Heart left ventricle (tissue), 16 donors: Measurements from ENCODE around the gene TMEM30B. TPM values are rescaled to one million over a fixed set of nuclear protein-coding genes. Genes with fewer than 3 reads are reported as not detected.
A peak's percentile ranks its signal among the peaks of the same experiment; 100 is the strongest.

Experiments used
- ATAC-seq, 4 donors: fragments of 200-7000 bp; cut with Tn5 transposase; one replicate each; pipeline ENCODE4 v1.9.1; 2020 to 2022; ENCODE audit warnings: moderate library complexity in 4 of 4, mild to moderate bottlenecking in 3 of 4, moderate number of reproducible peaks in 1 of 4
- DNase-seq, 5 donors: peaks; one replicate each; pipeline ENCODE4 v3.0.0-alpha.2; 2020
- H3K27ac ChIP-seq, 12 donors: fragments of 200-600 bp; sonication (generic) in 4 of 12; one replicate each; pipeline versions ENCODE4 v1.5.0 to v1.8.0; 2016 to 2022; ENCODE audit warnings: mild to moderate bottlenecking in 2 of 12
- H3K27me3 ChIP-seq, 9 donors: fragments of 200-600 bp; sonication (generic) in 2 of 9; one replicate each; pipeline versions ENCODE4 v1.5.1 to v1.8.0; 2016 to 2022; ENCODE audit warnings: mild to moderate bottlenecking in 3 of 9
- H3K36me3 ChIP-seq, 9 donors: fragments of 200-600 bp; sonication (generic) in 2 of 9; one replicate each; pipeline versions ENCODE4 v1.5.0 to v1.8.0; 2018 to 2022; ENCODE audit warnings: mild to moderate bottlenecking in 2 of 9
- H3K4me1 ChIP-seq, 12 donors: fragments of 200-600 bp; sonication (generic) in 4 of 12; one replicate each; pipeline versions ENCODE4 v1.5.0 to v1.8.0; 2016 to 2022; ENCODE audit warnings: mild to moderate bottlenecking in 3 of 12
- H3K4me3 ChIP-seq, 12 donors: fragments of 200-600 bp; sonication (generic) in 4 of 12; one replicate each; pipeline versions ENCODE4 v1.5.0 to v1.8.0; 2017 to 2022; ENCODE audit warnings: mild to moderate bottlenecking in 9 of 12, moderate library complexity in 4 of 12
- H3K9me3 ChIP-seq, 12 donors: fragments of 200-600 bp; sonication (generic) in 4 of 12; one replicate each; pipeline versions ENCODE4 v1.5.0 to v1.8.0; 2016 to 2022; ENCODE audit warnings: mild to moderate bottlenecking in 1 of 12
- POLR2A ChIP-seq, 2 donors: fragments of 450-650 bp; IDR thresholded peaks; one replicate each; pipeline ENCODE4 v1.6.1; 2017; ENCODE audit warnings: antibody characterized with exemption in 2 of 2, mild to moderate bottlenecking in 2 of 2, moderate library complexity in 2 of 2
- WGBS, 4 donors: extraction: QIAGEN DNeasy Blood & Tissue Kit in 2 of 4; methylation state at CpG; one replicate each; pipeline versions ENCODE4 v1.1.5 to v1.1.7; 2013 to 2018; 5-methylcytosine and 5-hydroxymethylcytosine counted together
- intact Hi-C, 10 donors: fragments of 100-400 bp; cut with DNase I; formaldehyde crosslinking; loops; one replicate each; pipeline versions ENCODE4 v1.11.1 to v1.14.2; 2022
- polyA plus RNA-seq, 2 donors: library from polyadenylated mRNA; stranded (reverse); fragments of 200-250 nt; gene quantifications; one replicate each; pipeline ENCODE4 v1.2.3, GENCODE V29; 2013
- total RNA-seq, 9 donors: library from RNA; depleted of rRNA in 2 of 9; stranded (reverse); fragments of >200 nt in 2 of 9; fragmentation: NEBNext Ultra II Directional in 3 of 9; extraction: Animal tissue kit (Norgen Biotek cat#: 25700) in 3 of 9; gene quantifications; one replicate each; pipeline versions ENCODE4 v1.1.0 to v1.2.4, GENCODE V29; 2016 to 2023
- TF ChIP-seq, protein P1 (sequence below), 12 donors: fragments of 200-600 bp; sonication (generic) in 4 of 12; IDR thresholded peaks; one replicate each; pipeline versions ENCODE4 v1.5.0 to v1.8.0; 2018 to 2022; ENCODE audit warnings: antibody characterized with exemption in 12 of 12, mild to moderate bottlenecking in 5 of 12
- donor health status: ischemic (EF 13 %, LVEDD 7.1; RV severe dilation, severe dysfunction).
- donor health status: healthy with polysubstance abuse.
- donor health status: DM: no; HTN: yes; CAD: no.
- donor health status: DM: no; HTN: no; CAD: no.
- donor health status: ischemic (EF 25% LVEDD 6.9; RV normal size, moderate dysfunction).
- donor health status: ischemic (EF 25% LVEDD 5.7; RV mildly dilated, moderate dysfunction).
- donor health status: healthy.
- donor health status: DM: yes; HTN: yes; CAD: no.
- donor health status: ischemic (EF 35%, LVEDD 5.7; RV mildly dilated, moderate dysfunction).
- donor health status: nonischemic (EF 11% LVEDD 7.7; RV severe dilation, severe dysfunction).
- donor health status: DM: yes; HTN: yes; CAD: no.
- donor health status: PGD.
- donor health status: ischemic (EF 29% LVEDD 5.4; RV normal size, mild dysfunction).
- donor health status: nonischemic (EF 23%, LVEDD 6.1; RV moderate dilation, normal function).

TMEM30B gene
- total and polyA plus RNA-seq, 11 donors: 0.11 to 2.4 (median 0.38) TPM

DNA sequence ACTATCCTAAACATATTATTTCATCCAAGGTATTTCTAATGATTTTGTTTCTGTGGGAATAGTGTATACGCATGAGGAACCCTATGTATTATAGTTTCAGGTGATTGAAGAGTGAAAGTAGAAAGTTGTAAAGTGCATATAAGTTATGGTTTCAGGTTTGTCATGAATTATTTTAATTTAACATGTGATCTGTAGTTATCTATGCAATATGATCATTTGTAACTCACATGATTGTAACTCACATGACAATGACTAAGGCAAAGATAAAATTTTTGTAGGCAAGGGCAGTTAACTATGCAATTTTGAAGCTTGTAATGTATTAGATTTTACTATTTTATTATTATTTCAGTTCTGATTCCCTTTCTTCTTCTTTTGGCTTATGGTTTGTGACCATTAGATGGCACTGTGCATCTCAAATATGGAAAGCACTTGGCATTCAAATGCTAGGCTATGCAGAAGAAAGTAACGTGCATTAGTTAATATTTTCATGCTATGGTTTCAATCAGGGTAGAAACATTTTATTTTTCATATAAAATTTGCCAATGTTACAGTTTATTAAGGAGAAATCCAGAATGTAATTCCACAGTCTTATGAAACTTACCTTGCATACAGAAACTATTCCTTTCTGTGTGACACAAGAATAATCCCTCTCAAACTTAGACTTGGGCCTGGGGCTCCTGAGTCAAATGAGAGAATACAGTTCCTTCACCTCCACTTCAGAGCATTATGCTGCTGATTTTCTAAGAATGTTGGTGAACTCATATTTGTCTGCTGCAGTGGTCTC, 15.8 kb upstream of the TMEM30B start:
- no peak for TF ChIP-seq POLR2A (IDR thresholded peaks at IDR 0.05)
- TF ChIP-seq, protein P1, sequence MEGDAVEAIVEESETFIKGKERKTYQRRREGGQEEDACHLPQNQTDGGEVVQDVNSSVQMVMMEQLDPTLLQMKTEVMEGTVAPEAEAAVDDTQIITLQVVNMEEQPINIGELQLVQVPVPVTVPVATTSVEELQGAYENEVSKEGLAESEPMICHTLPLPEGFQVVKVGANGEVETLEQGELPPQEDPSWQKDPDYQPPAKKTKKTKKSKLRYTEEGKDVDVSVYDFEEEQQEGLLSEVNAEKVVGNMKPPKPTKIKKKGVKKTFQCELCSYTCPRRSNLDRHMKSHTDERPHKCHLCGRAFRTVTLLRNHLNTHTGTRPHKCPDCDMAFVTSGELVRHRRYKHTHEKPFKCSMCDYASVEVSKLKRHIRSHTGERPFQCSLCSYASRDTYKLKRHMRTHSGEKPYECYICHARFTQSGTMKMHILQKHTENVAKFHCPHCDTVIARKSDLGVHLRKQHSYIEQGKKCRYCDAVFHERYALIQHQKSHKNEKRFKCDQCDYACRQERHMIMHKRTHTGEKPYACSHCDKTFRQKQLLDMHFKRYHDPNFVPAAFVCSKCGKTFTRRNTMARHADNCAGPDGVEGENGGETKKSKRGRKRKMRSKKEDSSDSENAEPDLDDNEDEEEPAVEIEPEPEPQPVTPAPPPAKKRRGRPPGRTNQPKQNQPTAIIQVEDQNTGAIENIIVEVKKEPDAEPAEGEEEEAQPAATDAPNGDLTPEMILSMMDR (IDR thresholded peaks at IDR 0.05): peak; percentile 51 to 77 (median 68)
- Histone ChIP-seq H3K4me1 (peaks cover 0 to 19% (median 0%) of the 10 kb centered on the region in 12 donors), H3K36me3 (no peaks in the 10 kb centered on the region), H3K9me3 (peaks cover 0 to 5% (median 0%) of the 10 kb centered on the region in 12 donors), H3K27ac (no peak overlapping the region), H3K4me3 (no peak overlapping the region), H3K27me3 (no peaks in the 10 kb centered on the region)
- WGBS, 4 donors: 34 to 45% (median 38%) methylated on average over 2 of the region's 2 CpGs
- DNase-seq: no peak
- peak in 1 of 4 donors; percentile 57 for ATAC-seq
- intact Hi-C loops: loop anchor here (2.0 to 10.0 kb wide), 7 partner anchors 155 to 828 kb away; no protein-coding TSS in a partner anchor

GRCh38 chr14:61296151-61296550, 15.0 kb upstream of the TMEM30B start:
- H3K36me3 ChIP-seq: no peaks in the 10 kb centered on the region
- H3K27ac ChIP-seq: no peak overlapping the region
- H3K9me3 ChIP-seq: no peaks in the 10 kb centered on the region
- no peak overlapping the region for H3K4me3 ChIP-seq
- DNase-seq: no peak
- no peaks in the 10 kb centered on the region for H3K27me3 ChIP-seq
- no peak for TF ChIP-seq POLR2A (IDR thresholded peaks at IDR 0.05)
- TF ChIP-seq, protein P1 (IDR thresholded peaks at IDR 0.05): no peak
- peaks cover 0 to 19% (median 0%) of the 10 kb centered on the region in 12 donors for H3K4me1 ChIP-seq
- no peak for ATAC-seq
- intact Hi-C loops: loop anchor here (2.0 to 10.0 kb wide), 7 partner anchors 156 to 829 kb away; no protein-coding TSS in a partner anchor
- 28 to 42% (median 32%) methylated on average over 3 of the region's 3 CpGs for WGBS, 4 donors

DNA sequence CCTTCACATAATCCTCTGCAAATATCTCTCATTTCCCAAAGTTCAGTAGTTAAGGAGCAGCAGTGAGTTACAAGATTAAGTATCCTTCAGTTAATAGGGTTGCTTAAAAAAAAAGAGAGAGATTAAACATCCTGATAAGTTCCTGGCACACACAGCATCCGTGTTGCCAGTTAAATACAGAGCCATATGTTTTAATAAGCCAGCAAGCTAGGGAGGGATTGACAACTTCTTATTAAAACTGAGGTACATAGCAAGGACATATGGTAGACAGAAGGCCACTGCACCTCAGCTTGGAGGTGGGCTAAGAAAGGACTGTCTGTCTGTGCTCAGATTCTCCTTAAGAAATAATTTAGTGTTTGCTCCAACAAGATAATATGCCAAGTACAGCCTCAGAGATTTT, 9.6 kb upstream of the TMEM30B start:
- whole genome bisulfite sequencing, 4 donors: 61 to 69% (median 64%) methylated on average over 1 of the region's 1 CpG
- Histone ChIP-seq H3K9me3 (no peaks in the 10 kb centered on the region), H3K27me3 (no peaks in the 10 kb centered on the region), H3K4me3 (no peak overlapping the region), H3K4me1 (peaks cover 0 to 7% (median 0%) of the 10 kb centered on the region in 12 donors), H3K36me3 (no peaks in the 10 kb centered on the region), H3K27ac (no peak overlapping the region)
- TF ChIP-seq, protein P1 (IDR thresholded peaks at IDR 0.05): no peak
- TF ChIP-seq POLR2A (IDR thresholded peaks at IDR 0.05): no peak
- DNase-seq (no peak), ATAC-seq (no peak)
- intact Hi-C loops: loop anchor here in 8 of 10 donors (5.0 to 10.0 kb wide), 4 partner anchors 444 to 834 kb away; no protein-coding TSS in a partner anchor

DNA sequence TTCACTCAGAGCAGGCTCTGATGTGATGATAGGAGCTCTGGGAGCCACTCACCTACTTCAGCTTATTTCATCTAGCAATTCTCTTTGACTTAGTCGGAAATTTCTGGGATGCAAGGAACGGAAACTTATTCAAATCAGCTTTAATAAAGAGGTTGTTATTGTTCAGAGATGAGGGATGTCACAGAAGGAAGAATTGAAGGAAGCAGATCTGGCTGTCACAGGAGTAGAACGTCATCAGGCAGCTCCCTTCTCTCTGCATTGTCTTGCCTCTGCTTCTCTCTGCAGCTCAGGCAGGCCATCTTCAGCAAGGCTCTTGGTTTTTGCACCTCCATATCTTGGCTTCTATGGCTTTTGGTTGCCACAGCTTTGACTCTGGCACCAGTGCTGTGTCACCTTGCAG, 7.6 kb upstream of the TMEM30B start:
- peaks cover 0 to 13% (median 0%) of the 10 kb centered on the region in 9 donors for H3K27me3 ChIP-seq
- TF ChIP-seq, protein P1 (IDR thresholded peaks at IDR 0.05): no peak
- TF ChIP-seq POLR2A (IDR thresholded peaks at IDR 0.05): no peak
- H3K36me3 ChIP-seq: no peaks in the 10 kb centered on the region
- no peaks in the 10 kb centered on the region for H3K9me3 ChIP-seq
- intact Hi-C loops: no loop called here
- H3K4me1 ChIP-seq: peaks cover 0 to 7% (median 0%) of the 10 kb centered on the region in 12 donors
- peak in 1 of 4 donors; percentile 56 for ATAC-seq
- no peak overlapping the region for H3K27ac ChIP-seq
- 40 to 66% (median 49%) methylated on average over 3 of the region's 3 CpGs for WGBS, 4 donors
- DNase-seq: no peak
- no peak overlapping the region for H3K4me3 ChIP-seq
